GM18502 (cell line): Measurements from ENCODE around the gene YIF1A.
"Not testable (repeated sequence)": the region's sequence is repeated elsewhere in the genome, so short reads cannot be mapped to it uniquely, and the experiment has no call there.

Experiments
- ATAC-seq: cut with Tn5 transposase; IDR thresholded peaks from one replicate; pipeline ENCODE4 v1.9.1; 2021; ENCODE audit warnings: mild to moderate bottlenecking; ENCODE audit not compliant: unreplicated experiment, poor library complexity

YIF1A gene

DNA sequence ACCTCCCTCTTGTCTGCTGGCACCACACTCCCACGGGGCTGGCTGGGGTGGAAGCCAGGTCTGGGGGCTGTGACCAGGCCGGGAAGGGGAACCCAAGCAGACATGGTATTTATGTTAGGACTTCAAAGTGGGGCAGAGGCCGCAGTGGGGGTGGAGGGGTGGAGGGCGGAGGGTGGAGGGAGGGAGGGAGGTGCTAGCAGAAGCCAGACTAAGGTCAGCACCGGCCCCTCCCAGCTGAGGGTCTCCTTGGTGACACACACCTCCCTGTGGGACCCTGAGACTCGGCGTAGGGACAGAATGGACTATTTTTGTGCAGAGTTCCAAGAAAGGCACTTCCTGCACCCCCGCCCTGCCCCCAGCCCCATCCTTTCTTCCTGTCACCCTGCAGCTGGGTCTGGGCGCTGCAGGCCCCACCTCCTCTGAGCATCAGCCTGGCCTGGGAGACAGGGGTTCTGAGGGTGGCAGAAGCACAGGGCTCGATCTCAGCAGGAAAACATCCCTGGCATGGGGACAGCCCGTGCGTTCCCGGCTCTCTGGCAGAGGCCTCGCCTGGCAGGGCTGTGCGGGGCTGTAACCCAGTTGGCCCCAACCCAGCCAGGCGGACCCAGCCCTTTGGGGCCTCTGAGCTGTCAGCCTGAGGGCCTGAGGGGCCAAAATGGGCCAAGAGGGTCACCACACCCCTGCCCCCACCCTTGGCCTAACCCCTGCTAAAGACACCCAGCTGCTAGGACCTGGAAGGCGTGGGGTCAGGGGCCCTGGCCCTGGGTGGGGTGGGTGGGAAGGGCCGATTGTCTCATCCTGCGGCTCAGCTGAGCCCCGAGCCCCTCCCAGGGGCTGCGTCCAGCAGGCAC lies 37.5 kb upstream of the YIF1A start:
- ATAC-seq, result no peak

DNA sequence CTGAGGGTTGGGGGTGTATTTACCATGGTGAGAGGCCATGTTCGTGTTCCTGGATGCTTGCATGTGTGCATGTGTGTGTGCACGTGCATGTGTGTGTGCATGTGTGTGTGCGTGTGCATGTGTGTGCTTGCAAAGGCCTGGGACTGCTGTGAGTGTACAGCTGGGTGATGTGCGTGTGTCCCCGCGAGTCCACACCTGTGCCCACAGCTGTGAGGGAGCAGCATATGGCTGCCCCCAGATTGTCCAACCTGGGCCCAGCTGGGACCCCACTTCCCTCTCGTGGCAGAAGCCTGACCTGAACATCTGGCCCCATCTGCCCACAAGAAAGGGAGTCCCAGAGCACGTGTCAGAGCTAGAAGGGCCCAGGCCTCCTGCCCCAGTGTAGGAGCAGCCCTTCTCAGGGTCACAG lies 36.3 kb upstream of the YIF1A start:
- no peak for ATAC-seq

DNA sequence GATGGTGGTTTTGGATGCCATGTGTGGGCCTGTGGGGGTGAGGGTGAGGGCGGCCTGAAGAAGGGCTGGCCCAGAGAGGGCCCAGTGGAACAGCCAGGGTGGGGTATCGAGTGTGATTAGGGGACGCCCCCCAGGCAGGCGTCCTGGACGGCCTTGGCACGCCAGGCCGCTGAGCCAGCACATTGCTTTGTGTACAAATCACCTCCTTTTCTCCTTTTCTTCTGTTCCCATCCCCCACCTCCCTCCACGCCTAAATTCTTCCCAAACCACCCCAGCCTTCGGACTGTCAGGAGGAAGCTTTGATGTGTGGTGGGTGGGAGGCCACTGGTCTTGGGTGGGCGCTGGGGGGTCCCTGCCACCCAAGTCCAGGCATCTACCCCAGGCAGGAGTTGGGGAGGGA lies 35.7 kb upstream of the YIF1A start:
- ATAC-seq, result no peak

DNA sequence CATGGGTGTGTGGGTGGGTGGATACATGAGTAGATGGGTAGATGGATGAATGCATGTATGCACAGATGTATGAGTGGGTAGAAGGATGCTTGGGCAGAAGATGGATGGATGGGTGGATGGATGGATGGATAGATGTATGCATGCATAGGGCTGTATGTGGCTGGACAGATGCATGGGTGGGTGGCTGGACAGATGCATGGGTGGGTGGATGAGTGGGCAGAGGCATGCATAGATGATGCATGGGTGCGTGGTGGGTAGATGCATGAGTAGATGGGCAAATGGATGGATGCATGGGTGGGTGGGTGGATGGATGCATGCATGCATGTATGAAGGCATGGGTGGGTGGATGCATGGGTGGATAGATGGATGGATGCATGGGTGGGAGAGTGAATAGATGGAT lies 34.7 kb upstream of the YIF1A start:
- ATAC-seq, result no peak

DNA sequence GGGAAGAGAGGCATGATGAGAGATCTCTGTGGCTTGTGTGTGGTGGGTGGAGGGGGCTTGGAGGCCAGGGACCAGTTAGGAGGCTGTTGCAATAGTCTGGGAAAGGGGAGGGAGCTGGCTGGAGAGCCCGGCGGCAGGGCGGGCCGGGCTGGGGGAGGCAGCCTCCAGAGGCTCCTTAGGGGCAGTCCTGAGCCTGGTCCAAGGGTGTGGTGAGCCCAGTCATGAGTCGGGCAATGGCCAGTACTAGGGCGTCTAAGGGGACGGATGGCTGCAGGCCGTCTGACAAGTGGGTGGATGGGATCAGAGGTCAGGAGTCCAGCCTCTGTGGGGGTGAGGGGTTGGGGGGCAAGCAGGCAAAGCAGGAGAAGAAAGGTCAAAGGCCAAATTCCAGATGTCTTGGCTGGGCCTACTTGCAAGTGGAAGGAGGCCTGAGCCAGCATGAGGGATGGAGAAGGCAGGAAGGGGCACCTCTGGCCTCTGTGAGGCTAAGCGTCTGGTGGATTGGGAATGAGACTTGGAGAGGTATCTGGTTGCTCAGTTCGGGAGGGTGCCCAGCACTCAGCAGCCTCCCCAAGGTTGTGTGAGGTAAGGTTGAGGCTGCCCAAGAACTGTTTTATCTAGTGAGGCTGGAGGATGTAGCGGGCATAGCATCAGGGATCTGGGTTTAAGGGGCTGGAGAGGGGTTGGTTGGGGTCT lies 33.9 kb upstream of the YIF1A start:
- ATAC-seq, result no peak

DNA sequence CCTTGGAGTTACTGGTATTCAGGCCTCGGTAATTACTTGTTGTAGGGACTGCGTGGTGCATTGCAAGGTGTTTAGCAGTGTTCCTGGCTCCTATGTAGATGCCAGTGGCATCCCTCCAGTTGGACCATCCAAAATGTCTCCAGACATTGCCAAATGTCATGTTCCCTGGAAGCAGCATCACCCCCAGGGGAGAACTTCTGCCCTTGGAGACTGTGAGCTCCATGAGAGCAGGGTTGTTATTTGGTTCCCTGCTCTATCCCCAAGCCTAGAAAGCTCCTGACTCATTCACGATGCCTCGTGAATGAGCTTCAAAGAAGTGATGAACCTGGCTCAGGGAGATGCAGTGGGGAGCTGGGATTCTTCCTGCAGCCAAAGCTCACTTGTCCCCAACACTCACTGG lies 32.7 kb upstream of the YIF1A start:
- ATAC-seq, result no peak

DNA sequence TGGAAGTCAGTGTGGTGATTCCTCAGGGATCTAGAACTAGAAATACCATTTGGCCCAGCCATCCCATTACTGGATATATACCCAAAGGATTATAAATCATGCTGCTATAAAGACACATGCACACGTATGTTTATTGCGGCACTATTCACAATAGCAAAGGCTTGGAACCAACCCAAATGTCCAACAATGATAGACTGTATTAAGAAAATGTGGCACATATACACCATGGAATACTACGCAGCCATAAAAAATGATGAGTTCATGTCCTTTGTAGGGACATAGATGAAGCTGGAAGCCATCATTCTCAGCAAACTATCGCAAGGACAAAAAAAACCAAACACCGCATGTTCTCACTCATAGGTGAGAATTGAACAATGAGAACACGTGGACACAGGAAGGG lies 31.8 kb upstream of the YIF1A start:
- not testable (repeated sequence) for ATAC-seq

DNA sequence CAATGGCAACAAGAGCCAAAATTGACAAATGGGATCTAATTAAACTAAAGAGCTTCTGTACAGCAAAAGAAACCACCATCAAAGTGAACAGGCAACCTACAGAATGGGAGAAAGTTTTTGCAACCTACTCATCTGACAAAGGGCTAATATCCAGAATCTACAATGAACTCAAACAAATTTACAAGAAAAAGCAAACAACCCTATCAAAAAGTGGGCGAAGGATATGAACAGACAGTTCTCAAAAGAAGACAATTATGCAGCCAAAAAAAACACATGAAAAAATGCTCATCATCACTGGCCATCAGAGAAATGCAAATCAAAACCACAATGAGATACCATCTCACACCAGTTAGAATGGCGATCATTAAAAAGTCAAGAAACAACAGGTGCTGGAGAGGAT lies 31.3 kb upstream of the YIF1A start:
- not testable (repeated sequence) for ATAC-seq

DNA sequence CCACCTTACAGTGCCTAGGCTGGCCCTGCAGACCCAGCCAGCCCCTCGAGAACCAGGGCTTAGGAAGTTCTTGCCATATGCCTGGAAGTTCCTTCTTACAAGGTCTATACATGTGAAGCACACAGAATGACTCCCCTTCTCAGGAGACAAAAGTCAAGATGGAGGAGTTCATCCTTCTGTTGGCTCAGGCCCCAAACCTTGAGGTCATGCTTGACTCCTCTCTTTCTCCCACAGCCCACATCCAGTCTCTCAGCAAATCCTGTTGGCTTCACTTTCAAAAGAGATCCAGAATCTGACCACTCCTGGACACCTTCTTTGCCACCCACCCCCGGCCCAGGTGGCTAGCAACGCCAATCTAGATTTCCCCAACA lies 29.6 kb upstream of the YIF1A start:
- no peak for ATAC-seq

DNA sequence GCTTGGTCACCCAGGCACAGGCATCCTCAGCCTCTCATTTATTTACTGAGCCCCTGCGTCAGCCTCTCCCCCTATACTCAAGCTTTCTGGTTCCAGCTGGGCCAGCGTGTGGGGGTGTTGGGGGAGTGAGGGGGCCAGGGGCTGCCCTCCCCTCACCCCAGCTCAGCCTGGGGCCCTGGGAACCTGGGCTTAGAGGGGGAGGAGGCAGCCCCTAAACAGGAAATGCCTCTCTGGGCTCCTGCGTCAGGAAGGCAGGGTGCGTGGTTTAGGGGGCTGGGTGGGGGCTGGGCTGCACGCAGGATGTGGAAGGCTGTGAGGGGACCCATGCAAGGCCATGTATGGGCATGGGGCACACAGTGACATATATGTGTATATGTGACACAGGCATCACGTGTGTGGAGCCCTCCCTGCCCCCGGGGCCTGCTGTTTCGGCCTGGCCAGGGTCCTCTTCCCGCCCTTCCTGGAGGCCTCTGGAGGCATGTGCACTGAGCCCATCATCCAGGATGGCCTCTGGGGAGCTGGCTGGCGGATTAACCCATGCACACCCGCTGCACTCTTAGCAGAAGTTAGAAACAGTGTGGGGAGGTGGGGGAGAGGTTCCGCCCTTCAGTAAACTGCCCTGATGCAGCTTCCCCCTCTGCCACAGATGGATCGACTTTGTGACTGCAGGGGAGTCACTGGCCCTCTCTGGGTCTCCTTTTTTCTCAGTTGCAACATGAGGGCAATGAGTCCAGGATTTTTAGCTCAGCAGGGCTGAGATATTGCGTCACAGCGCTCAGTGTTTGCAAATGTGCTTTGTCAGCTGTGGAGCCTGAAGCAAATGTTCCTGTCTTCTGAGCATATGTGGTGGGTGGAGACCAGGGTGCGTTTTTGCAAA lies 29.0 kb upstream of the YIF1A start:
- no peak for ATAC-seq

DNA sequence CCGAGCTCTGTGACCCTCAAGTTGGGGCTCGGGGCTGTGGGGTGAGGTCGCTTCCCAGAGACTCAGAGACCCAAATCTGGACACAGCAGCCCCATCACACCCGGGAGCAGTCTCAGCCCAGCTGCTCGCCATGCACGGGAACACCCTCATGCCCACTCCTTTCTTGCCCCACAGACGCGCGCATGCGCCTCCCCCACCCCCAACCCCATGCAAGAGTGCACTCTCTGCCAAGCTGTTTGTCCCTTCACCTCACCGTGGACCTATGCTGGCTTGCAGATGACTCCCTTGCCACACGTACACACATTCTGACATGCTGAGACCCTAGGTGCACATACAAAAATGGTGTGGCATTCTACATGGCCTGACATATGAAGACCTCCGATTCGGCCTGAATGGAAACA lies 28.4 kb upstream of the YIF1A start:
- ATAC-seq, result no peak

DNA sequence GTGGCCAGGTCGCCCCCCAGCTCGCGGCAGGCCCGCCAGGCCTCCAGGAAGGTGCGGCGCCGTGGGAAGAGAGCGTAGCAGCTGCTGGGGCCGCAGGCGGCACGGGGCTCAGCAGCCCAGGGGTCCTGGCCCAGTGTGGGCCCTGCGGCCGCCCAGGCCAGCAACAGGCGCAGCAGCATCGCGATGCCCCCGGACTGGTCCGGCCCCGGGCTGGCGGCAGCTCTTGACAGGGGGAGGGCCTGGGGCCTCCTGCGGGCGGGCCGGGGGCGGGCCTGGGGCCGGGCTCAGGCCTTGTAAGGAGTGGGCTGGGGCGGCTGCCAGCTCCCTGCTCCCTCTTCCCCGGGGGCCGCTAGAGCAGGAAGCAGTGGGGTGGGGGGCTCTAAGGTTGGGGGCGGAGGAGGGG lies 27.9 kb upstream of the YIF1A start, which contains the start of gene CD248:
CD248 (minus strand) TSS at position 196 of the 403 bp plus-strand sequence; CDS start at position 179, 17 bp downstream.
- ATAC-seq, result no peak

DNA sequence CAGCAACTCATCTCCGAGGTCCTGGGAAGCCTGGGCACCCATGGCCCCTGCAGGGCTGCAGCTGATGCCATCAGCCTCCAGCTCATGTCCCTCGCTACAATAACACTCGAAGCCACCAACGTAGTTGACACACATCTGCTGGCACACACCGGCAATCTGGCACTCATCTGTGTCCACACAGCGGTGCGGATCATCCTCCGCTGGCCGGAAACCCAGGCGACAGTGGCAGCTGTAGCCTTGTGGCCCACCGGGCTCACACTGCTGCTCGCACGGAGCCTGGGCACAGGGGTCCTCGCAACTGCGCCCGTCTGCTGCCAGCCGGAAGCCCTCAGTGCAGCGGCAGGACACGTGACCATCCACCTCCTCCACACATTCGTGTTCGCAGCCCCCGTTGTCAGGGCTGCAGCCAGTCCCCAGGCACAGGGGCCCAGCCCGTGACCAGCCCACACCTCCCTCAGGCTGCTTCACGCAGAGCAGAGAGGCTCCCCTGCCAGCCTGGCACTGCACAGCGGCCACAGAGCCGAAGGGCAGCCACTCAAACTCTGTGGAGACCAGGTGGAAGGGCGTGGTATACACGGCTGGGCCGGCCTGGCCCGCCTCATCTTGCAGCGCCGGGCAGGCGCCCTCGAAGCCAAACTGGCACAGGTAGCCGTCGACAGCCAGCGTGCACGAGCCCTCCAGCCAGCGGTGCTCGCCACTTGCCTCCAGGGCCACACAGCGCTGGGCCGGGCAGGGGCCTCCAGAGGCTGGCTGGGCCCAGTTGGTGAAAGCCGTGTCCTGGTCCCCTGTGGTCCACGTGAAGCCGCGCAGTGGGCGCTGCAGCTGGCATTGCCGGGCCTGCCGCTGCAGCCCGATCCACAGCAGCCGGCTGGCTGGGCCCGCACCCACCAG lies 27.2 kb upstream of the YIF1A start:
- ATAC-seq, result no peak

DNA sequence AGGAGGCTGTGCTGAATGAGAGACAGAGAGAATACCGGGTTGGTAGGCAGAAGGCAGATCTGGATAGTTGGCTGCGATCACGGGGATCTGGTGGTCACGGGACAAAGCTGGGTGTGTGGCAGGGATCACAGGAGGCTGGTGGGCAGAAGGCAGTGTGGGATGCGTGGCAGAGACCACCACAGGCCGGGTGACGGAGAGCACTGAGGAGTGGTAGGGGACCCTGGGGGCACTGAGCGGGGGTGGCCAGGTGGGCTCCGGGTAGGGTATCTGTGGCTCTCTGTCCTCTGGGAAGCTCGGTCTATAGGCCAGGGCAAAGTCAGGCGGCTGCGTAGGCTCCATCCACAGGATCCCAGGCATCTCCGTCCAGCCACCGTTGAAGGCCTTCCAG lies 26.5 kb upstream of the YIF1A start:
- ATAC-seq, result no peak

DNA sequence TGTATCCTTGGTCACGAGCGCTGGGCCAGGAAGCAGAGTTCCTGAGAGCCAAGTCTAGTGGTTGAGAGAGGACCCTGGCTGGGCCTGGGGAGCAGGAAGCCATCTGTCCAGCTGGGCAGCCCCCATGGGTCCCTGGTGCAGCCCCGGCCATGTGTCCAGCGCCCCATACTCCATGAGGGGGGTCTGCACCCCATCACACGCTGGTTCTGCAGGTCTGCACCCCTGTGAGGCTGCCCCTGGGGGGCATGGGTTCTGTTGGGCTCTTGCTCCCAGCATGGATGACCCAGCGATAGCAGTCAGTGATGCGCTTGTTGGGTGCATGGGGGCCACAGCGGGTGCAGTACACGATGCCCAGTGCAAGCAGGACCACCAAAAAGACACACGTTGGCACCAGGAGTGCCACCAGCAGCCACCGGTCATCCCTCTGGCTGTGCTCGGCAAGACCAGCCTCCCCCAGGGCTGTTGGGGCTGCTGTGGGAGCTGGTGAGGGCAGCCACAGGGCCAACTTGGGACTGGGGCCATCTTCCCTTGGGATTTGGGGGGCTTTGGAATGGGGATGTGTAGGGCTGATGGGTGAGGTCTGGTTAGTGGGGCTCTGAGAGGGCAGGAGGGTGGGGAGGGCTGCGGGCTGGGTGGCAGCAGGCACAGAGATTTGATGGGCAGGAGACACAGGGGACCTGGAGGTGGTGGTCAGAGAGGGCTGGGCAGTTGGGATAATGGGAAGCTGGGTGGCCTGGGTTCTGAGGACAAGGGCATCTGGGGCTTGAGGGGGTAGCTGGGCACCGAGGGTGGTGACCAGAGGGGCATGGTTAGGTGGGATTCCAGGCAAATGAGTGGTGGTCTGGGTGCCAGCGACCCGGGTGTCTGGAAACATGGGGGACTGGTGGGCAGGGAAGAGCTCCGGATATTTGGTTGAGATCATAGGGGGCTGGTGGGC lies 25.9 kb upstream of the YIF1A start:
- no peak for ATAC-seq

DNA sequence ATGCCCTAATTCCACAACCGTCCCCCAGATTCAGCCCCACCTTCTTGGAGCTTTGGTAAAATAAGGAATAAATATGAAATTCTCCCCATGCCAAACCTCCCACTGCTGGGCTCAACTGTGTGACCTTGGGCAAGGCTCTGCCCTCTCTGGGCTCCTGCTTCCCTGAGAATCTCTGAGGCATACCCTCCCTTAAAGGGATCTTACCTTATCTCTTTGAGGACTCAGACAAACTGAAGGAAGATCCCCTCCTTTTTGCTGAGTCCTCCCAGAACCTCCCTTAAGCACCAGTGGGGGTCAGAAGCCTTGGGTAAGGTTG lies 25.2 kb upstream of the YIF1A start:
- no peak for ATAC-seq

DNA sequence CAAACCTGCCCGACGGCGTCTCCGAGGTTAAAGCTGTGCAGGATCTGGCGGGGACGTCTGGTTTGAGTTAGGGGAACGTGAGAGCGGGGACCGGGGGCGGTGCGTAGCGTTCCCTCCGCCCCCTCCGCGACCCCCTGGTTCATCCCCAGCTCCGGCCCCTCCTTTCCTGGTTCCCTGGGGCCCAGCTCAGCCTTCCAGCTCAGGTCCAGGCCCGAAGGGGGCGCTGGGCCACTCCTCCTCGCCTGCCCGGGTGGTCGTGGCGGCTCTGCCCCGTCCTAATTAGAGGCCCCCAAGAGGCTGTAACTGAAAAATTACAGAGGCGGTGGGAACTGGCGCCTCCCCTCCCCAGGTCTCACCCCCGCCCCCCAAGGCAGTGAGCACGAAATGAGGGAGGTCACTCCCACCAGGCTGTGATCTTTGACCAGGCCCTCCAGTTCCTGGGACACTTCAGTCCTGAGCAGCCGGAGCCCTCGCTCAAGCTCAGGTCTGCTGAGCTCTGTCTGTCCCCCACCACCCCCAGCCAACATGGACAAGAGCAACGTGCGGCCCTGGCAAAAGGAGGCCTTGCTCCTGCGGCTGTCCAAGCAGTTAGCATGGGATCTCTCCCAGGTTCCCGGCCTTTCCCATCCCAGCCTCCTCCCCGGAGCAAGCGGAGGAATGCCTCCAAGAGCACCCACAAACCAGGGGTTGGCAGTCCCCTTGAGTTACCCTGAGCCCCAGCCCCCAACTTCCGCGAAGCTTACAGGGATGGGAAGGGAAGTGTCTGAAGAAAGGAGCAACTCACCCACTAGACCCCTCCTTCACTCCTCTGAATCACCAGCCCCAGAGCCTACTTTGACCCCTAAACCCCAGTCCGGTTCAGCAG lies 24.6 kb upstream of the YIF1A start:
- ATAC-seq, result no peak
